Measurements from ENCODE around the gene UGT1A9.

The UGT1A9 gene

GRCh38 chr2:233816771-233817170 is 145.1 kb downstream of the UGT1A9 start:
- DNase-seq (ENCODE audit: low read depth in 2 of 2): no peak

GRCh38 chr2:233817361-233817911 is 145.7 kb downstream of the UGT1A9 start:
- no peak for DNase-seq (ENCODE audit: low read depth in 2 of 2)

- DNase-seq (ENCODE audit: low read depth in 2 of 2): no peak
Observed at GRCh38 chr2:233817995-233818638, 146.4 kb downstream of the UGT1A9 start.

GRCh38 chr2:233818639-233819621 is 147.2 kb downstream of the UGT1A9 start:
- no peak for DNase-seq (ENCODE audit: low read depth in 2 of 2)

GRCh38 chr2:233819884-233820773 is 148.4 kb downstream of the UGT1A9 start:
- no peak for DNase-seq (ENCODE audit: low read depth in 2 of 2)

- DNase-seq (ENCODE audit: low read depth in 2 of 2): no peak
Observed at GRCh38 chr2:233820774-233821105, 149.0 kb downstream of the UGT1A9 start.

- no peak for DNase-seq (ENCODE audit: low read depth in 2 of 2)
Observed at GRCh38 chr2:233821196-233821595, 149.5 kb downstream of the UGT1A9 start.

GRCh38 chr2:233821709-233822100 is 150.0 kb downstream of the UGT1A9 start:
- no peak for DNase-seq (ENCODE audit: low read depth in 2 of 2)

- no peak for DNase-seq (ENCODE audit: low read depth in 2 of 2)
Observed at GRCh38 chr2:233822101-233822771, 150.5 kb downstream of the UGT1A9 start.

Measured in stimulated activated CD4-positive, alpha-beta T cell treated with anti-CD3 and anti-CD28 coated beads, Interleukin-1b, Interleukin-23, amount 100 ng/mL, for 1 hour (primary cell).